ENCODE measurements around the gene ZC3H18.

The ZC3H18 gene

GRCh38 chr16:88585269-88585668 is 15.1 kb downstream of the ZC3H18 start:
- DNase-seq = no peak

GRCh38 chr16:88585927-88586581 is 15.9 kb downstream of the ZC3H18 start:
- DNase-seq = no peak

- DNase-seq = no peak
Observed at GRCh38 chr16:88588148-88588547, 17.9 kb downstream of the ZC3H18 start.

GRCh38 chr16:88588754-88589153 is 18.6 kb downstream of the ZC3H18 start:
- no peak for DNase-seq

GRCh38 chr16:88589441-88589840 is 19.2 kb downstream of the ZC3H18 start:
- DNase-seq = no peak

- peak; percentile 39 to 45 for DNase-seq
Observed at GRCh38 chr16:88591577-88592021, 21.4 kb downstream of the ZC3H18 start.

GRCh38 chr16:88593061-88593460 is 22.9 kb downstream of the ZC3H18 start:
- no peak for DNase-seq

GRCh38 chr16:88593489-88593888 is 23.3 kb downstream of the ZC3H18 start:
- no peak for DNase-seq

GRCh38 chr16:88593910-88594309 is 23.7 kb downstream of the ZC3H18 start:
- DNase-seq = no peak

- DNase-seq = no peak
Observed at GRCh38 chr16:88595101-88595500, 24.9 kb downstream of the ZC3H18 start.

GRCh38 chr16:88595921-88596320 is 25.7 kb downstream of the ZC3H18 start:
- DNase-seq = no peak

- no peak for DNase-seq
Observed at GRCh38 chr16:88596483-88596882, 26.3 kb downstream of the ZC3H18 start.

- no peak for DNase-seq
Observed at GRCh38 chr16:88597856-88598491, 27.8 kb downstream of the ZC3H18 start.

- DNase-seq = no peak
Observed at GRCh38 chr16:88599092-88599733, 29.0 kb downstream of the ZC3H18 start.

- DNase-seq = no peak
Observed at GRCh38 chr16:88599825-88600538, 29.8 kb downstream of the ZC3H18 start.

GRCh38 chr16:88600539-88600896 is 30.3 kb downstream of the ZC3H18 start:
- DNase-seq = no peak

- no peak for DNase-seq
Observed at GRCh38 chr16:88601313-88602036, 31.3 kb downstream of the ZC3H18 start.

GRCh38 chr16:88602091-88602490 is 31.9 kb downstream of the ZC3H18 start:
- no peak for DNase-seq

- no peak for DNase-seq
Observed at GRCh38 chr16:88605186-88606147, 35.3 kb downstream of the ZC3H18 start.

GRCh38 chr16:88606148-88606757 is 36.0 kb downstream of the ZC3H18 start:
- no peak for DNase-seq

GRCh38 chr16:88608076-88608475 is 37.9 kb downstream of the ZC3H18 start:
- DNase-seq = no peak

Measured in stimulated activated CD4-positive, alpha-beta T cell treated with anti-CD3 and anti-CD28 coated beads, Interleukin-2, amount 100 ng/mL, for 24 hours (primary cell).